GM19452 (cell line): ENCODE data around the gene ANK2.

Experiments
- ATAC-seq: cut with Tn5 transposase; IDR thresholded peaks from one replicate; pipeline ENCODE4 v1.9.1; 2021; ENCODE audit not compliant: unreplicated experiment

The ANK2 gene

DNA sequence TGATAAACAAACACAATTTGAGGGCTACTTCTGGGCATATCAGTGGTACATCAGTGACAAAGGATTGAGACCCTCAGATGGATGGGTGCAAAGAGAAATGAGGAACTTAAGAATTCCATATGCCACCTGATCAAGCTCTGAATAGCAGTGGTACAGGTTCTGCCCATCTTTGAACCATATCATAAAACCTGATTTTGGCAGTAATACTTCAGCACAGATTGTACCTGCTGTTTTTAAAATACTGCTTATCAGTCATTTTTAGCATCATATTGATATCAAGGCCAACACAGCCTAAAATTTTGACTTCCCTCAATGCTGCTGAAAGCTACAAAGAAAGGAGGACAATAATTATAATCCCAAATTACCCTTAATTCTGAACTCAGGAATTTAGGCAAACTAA lies 41.5 kb downstream of the ANK2 start:
- no peak for ATAC-seq

DNA sequence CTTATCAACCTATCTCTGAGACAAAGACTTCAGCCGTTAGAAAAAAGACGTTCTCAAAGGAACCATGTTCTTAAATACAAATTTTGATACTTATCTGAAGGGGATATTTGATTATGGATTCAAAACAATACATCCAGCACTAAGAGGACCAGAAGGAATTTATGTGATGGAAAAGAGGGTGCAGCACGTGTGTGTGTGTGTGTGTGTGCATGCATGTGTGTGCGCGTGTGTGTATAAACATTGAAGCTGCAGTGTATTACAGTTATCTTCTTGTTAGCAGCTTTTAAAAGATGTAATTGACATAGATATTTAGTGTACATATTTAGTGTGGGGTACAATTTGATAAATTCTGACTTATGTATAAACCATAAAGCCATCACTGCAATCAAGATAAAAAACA lies 44.9 kb downstream of the ANK2 start:
- ATAC-seq: no peak

DNA sequence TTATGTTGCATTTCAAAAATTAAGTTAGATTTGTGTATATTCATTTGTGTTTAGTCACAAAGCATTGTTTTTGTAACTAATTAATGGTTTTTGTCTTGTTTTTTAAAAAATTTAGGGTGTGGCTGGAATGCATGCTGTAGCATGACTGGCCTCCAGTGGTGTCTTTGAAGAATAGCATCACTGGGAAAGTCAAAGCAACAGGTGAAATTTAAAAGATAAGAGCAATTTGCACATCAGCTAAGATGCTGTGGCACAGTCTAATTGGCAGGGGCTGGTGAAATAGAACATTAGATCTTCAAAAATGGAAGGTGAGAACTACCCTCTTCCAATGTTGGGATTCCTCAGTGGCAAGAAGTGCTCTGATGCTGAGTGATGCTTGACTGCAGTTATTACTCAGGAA lies 45.3 kb downstream of the ANK2 start:
- no peak for ATAC-seq

DNA sequence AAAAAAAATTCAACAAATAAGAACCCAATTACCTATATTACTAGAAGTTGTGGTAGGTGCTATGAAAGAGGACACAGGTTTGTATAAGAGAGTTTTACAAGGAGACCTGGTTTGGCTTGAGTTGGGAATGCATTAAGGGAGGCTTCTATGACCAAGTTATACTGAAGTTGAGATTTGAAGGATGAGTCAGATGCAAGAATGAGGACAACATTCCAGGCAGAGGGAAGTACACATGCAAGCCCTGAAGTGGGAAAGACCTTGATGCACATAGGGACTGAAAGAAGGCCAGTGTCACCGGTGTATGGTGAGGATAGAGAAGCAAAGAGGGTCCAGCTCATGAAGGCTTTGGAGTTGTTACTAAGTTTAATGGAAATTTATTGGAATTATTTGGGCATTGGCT lies 52.2 kb downstream of the ANK2 start:
- ATAC-seq: no peak

DNA sequence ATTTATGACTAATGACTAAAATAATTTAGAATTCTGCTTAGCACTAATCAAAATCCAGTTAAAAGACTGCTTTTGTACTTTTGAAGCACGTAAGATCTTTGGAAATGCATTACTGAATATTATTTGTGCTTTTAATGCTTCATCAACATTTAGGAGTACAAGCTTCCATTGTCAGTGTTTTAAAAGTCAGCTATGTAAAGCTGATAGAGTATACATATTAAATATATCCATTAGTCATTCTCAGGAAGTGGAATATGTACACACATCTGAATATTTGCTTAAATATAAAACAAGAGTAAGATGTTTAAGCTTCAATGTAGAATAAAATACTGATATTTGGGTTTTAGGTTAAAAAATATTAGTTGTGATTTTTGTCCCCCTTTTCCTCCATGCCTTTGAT lies 54.1 kb downstream of the ANK2 start:
- no peak for ATAC-seq

DNA sequence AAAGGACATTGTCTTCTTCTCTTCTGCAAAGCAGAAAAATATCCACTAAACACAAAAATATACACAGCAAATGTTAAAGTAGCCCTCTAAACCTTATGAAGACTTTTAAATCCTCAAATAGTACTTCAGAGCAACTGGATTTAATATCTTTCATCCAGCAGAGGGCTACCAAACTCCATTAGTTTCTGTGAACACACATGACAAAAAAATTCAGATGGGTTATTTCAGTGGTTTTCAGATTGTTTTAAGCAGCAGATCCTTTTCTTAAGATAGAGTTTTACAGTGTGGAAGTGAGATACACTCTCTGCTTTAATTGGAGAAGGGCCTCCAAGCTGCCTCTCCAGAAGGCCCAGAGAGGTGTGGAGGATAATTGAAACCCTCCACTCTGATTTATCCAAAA lies 56.7 kb downstream of the ANK2 start:
- no peak for ATAC-seq

DNA sequence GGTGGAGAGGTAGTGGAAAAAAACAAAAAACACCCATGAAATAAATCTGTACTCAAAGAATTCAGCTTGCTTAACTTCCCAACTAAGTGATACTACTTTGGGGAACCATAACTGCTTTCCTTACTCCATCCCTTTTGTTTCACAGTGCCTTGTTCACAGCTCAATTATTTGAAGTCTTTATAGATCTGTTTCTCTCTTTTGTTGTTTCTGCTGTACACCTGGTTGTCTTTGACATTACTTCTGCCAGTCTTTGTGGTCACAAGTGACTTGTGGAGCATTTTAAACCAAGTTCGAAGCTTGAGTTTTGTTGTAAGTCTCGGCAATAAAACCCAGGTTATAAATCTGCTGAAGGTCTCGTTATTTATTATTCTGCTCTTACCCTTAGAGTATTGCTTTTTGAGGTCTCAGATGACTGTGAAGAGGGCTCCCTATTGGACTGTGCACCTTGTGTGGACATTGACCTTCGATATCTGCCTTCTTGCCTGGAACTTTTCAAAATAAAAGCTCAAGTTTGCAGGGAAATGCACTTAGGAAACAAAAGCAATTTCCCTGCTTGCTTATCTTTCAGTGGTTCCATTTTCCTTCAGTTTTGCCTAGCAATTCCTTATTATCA lies 59.8 kb downstream of the ANK2 start:
- no peak for ATAC-seq

DNA sequence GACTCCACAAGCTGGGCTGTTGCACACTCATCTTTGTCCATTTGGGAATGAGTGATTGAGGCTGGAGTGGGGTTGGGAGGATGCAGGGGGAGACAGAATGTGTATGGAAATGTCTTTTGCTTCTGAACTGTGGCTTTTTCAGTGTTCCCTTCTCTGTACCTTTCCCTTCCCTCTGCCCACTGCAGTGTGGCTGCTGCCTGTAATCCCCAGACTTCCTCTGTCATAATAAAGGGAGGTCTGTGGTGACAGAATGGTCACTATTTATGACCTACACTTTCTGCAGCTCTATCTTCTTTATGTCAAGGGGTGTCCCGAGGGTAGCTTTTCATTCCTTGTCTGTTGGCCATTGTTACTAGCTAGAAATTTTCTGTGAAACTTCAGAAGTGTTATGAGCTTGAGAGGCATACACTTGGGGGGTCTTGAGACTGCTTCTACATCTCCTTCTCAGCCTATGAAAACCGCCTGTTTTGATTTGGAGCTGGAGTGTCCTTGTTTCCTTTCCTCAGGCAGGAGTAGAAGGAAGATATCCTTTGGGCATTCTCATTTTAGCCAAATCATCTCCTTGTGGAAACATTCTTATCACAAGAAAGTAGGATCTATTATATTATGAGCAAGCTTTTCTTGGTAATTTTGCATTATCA lies 63.0 kb downstream of the ANK2 start:
- ATAC-seq: no peak

DNA sequence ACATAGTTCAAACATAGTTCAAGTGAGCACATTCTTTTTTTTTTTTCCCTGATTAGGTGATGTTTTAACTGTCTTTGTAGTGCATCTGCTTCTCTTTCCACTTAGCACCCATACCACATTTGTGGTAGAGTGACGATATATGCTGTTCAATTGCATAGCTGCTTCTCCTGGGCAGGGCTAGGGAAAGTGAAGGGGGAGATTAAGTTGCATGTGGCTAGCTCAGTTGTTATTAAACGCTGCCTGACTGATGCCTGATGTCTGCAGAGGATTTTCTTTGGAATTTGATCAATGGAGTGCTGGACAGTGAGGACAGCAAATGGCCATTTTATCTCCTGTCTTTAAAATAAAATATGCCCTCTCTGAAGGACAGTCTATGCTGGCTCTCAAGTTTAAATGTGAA lies 63.7 kb downstream of the ANK2 start:
- ATAC-seq: no peak

DNA sequence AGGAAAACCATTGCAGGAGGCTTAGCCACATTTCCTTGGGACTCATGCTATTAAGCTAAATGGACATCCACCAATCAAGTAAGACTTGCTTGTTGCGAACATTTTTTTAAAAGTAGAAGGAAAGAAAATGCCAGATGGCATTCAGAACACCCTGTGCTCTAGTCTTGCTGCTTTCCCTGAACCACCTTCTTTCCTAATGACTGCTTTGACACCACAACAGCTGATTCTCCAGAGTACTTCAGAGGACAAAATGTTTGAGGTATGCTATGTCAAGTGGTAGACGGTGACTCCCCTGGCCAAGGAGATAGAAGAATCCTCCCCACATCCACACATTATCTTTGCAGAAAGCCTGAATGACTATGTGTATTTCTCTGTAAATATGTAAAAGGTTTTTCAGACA lies 65.4 kb downstream of the ANK2 start:
- ATAC-seq: no peak

DNA sequence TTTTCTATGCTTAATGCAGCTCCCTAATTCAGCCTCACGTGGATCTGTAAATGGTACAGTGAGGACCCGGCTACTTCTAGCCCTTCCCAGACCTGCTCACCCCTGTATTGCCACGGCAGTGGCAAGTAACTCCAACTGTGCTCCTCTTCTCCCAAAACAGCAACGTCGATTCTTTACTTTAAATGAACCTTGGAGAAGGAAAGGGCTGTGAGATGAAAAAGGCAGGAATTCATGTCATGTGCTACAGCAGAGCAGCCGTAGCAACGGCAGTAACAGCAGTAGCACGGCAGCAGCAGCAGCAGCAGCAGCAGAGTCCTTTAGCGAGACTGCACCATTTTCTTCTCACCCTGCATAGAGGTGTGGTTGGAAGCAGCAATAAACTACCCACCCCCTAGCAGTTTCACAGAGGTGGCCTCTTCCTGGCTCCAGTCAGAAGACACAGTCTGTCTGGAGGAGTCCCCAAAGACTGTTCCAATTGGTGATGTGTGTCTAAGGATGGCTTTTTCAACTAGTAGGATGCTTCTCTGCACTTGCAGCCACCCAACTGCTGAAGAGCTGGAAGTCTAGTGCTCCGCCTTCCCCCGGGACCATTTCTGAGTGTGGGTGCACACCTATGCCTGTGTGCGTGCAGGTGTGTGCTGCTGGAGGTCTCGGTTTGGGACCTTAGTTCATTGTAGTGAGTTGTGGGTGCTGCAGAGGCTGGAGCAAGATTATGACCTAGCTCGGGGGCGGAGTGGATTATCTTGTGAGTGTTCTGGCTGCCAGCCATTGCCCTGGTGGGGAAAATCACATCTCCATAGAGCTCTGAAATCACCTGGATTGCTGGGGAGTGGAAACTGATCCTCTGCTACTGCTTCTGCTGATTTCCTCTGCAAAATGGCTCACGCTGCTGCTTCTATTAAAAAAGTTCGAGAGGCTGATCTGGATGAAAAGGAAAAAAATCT lies 67.2 kb downstream of the ANK2 start:
- ATAC-seq: no peak

DNA sequence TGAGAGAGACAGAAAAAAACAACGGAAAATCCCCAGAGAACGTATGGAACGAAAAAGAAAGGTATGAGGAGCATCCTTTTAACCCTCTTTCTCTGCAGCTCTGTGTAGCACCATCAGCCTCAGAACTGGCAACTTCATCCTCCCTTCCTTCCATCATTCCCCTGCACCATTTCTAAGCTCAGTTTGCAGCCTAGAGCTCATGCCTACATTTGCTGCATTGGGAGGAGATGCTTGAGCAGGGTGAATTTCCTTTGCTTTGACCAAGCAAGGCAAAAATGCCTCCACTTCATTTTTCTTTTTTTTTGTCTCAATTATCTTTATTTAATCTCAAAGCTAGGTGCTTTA lies 67.9 kb downstream of the ANK2 start:
- ATAC-seq: no peak

DNA sequence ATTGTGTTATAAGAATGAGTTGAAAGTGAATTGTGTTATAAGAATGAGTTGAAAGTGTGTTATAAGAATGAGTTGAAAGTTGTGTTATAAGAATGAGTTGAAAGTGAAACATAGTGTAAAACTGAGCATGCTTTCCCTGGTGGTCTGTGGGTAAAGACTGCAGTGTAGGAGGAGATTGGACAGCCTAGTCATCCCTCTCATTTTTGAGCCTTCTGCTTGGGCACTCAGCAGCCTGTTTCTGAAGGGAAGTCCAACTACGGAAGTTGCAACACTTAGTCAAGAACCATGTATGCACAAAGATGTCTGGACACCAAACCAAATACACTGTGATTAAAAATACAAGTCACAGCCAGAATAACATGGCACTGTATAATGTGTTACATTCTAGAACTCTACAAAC lies 72.6 kb downstream of the ANK2 start:
- peak; percentile 74 for ATAC-seq

DNA sequence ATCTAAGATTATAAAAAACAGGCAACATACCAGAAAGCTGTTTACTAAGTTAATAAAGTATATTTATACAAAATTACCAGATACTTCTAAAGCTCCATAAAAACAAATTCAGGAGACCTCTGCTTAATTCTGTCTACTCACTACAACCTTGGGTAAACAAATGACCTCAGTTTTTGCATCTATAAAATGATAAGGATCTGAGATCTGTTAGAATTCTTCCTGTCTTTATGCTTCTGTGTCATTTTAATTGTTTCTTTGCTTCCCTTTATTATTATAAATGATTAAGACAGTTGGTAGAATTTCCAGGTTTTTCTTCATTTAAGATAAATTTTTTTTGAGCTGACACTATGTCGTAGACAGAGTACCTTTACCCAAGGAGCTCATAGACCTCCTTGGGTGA lies 76.0 kb downstream of the ANK2 start:
- no peak for ATAC-seq

DNA sequence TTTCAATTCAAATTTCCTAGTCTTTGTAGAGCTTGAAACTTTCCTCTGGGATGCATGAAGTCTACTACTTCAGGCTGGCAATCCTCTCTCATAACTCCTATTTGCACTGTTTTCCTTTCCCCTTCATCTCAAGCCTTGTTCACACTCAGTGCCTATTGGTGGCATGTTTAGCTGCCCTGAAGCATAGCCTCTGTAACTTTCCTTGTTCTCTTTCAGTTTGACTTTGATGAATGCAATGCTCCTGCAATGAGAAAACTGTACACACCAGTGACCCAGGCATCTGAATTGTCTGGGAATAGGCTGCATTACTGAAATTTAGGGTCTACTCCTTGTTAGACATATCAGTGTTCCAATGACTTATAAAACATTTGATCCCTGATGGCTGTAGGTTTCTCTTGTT lies 81.7 kb downstream of the ANK2 start:
- no peak for ATAC-seq

DNA sequence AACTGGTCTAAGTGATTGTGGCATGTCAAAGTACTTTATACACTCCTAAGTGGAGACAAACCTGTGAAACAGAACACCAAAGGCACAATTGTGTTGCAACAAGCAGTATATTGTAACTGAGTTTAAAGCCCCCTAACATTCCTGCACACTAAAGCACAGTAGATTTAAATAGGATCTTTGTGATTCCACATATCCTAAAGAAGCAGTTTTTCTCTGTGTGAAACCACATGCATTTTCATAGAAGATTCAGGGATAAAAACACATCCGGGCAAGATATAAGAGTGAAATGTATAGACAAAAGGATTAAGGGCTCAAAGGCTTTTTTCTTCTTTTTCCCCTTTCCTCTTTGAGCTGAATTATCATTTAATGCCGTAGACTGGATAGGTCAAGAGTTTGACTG lies 82.2 kb downstream of the ANK2 start:
- no peak for ATAC-seq

DNA sequence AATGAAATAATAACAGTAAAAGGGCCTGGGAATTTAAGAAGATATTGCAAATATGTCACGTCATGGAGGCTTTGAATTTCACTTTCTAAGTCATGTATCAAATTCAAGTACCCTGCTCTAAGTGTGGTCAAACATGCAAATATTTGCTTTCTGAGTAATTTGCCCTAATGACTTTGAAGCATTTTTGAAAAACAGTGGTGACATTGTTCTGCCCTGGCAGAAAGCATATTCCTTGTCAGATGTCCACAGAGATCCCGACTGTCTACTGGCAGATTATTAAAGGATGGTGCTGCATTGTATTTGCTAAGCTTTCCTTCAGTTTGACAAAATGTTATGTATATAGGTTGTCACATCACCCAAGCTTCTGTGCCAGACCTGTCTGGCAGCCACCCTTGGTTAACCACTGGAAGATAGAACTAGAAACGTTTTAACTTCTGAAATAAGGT lies 92.5 kb downstream of the ANK2 start:
- no peak for ATAC-seq

DNA sequence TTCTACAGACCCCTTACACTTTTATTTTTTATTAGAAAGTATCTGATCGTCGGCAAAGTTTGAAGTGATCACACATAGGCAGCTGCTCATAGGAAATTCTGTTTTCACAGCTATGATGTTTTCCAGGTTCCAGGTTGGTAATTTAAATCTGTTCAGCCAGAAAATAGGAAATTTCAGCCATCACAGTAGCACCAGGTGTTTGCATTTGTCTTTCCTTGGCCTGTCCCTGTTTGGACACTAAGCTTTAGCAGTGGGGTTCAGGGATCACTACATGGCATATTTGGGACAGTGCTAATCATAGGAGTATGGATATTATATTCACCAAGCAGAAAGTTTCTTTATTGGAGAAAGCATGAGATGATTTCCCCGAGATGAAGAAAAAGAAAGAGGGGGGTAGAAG lies 92.9 kb downstream of the ANK2 start:
- no peak for ATAC-seq

DNA sequence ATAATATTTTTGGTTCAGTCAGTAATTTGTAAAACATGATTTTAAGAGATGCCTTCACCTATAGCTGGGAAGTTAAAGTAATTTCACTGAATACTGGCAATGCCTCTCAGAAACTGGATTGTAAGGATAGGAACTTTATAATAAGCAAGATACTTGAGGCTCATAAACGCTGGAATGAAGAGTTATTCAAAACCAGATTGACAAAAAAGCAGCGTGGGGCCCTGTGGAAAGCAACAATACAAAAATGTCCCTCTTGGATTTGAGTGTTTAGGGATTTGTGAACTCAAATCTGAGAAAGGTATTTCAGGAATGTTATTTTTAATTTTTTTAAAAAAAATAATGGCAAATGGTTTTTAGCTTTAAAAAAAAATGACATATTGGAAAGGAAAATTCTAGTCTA lies 94.6 kb downstream of the ANK2 start:
- no peak for ATAC-seq

DNA sequence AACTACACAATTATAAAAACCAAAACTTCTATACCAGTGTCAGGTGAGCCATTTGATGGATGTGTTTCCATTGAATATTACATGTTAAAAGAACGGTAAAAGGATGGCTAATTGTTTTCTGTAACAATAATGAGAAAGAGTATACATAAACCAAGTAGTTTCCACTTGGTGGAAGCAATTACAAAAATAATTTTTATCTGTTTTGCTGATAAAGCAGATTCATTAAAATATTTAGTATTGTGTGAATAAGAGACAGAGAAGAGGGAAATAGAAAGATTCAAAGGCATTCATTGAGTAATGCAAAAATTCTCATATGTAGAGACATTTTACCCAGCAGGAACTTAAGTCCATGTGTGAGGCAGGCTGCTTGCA lies 95.7 kb downstream of the ANK2 start:
- ATAC-seq: no peak

DNA sequence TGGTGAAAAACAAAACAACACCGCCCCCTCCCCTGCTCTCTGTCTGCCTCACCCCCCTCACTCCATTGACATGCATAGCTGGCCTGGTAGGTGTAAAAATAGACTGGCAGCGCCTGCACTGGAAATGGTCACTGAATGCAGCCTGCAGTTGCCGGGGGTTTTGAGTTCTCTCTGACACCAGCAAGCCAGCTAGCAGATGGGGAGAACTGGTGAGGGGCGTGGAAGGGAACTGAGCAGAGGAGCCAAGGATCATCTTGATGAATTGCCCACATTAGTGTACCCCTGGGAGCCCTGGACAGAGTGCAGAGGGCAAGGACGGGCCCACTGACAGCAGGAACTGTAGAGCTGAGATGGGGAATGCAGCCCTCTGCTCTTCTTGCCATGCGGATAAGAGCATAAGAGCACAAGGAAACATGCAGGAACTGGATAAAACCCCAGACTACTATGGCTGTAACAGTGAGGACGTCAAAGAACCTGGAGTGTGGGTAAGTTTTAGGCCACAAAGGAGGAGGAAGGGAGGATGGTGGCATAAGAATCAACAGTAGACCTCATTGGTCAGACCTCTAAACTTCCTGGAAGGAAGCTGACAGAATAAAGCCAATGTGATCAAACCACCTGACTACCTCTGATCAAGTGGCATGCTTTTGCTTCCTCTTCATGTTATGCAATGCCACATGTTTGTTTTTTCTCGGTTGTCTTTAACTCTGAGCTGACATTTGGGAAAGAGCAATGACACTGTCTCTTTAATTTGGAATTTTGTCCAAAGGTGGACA lies 96.3 kb downstream of the ANK2 start:
- no peak for ATAC-seq
